ENCODE results near the gene CD300LD.
"Not testable (repeated sequence)": the region's sequence is repeated elsewhere in the genome, so short reads cannot be mapped to it uniquely, and the experiment has no call there.

Gene CD300LD

DNA sequence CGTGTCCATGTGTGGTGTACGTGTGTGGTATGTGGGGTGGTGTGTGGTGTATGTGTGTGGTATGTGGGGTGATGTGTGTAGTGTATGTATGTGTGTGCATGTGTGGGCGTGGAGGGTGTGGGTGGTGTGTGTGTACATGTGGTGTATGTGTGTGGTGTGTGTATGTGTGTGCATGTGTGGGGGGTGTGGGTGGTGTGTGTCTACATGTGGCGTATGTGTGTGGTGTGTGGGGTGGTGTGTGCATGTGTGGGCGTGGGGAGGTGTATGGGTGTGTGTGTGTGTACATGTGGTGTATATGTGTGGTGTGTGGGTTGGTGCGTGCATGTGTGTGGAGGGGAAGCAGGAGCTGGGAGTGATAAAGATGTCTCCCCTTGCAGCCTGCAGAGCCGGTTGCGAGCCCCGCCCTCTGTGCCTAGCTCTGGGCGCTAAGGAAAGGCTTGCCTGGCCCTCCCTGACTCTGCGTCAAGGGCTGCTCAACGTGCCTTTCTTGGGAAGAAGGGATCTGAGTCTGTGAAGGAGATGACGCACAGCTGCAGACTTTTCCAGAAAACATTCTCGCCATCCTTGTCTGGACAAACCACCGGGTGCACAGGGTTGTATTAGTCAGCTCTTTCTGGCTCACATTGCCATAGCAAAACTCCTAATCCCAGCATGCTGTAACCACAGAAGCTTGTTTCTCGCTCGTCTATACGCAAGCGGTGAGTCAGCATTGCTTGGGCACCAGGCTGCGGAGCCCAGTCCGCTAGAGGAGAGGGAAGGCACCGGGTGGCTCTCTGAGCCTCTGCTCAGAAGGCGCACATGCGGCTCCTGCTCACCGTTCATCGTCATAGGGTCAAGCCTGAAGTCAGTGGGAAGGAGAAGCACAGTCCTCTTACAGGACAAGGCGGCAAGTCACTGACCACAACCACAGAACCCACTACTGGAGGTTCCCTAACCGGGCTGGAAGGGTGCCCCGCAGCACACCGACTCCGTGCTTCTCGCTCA, 22.8 kb downstream of the CD300LD start:
- peak; percentile 44 to 50 for ATAC-seq

DNA sequence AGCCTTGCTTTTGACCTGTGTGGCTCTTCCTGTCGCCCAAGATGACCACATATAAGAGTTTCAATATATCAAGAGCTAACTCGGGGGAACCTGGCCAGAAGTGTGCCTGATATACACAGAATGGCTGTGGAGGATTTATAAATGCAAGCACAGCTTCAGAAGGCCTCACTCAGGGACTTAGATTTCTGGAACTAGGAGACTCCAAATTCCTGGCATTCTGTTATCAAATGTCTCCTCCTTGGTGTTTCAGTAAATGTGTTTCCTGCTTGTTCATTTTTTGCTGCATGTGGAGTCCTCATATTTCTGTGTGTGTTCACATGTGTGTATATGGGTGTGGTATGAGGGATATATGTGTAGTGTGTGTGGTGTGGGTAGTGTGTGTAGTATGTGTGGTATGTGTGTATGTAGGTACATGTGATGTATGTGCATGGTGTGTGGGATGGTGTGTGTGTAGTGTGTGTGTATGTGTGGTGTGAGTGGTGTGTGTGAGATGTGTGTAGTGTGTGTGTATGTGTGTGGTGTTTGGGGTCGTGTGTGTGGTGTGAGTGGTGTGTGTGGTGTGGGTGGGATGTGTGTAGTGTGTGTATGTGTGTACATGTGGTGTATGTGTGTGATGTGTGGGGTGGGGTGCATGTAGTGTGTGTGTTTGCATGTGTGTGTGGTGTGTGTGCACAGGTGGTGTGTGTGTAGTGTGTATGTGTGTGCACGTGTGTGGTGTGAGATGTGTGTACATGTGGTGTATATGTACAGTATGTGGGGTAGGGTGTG, 23.8 kb downstream of the CD300LD start:
- no peak for ATAC-seq

DNA sequence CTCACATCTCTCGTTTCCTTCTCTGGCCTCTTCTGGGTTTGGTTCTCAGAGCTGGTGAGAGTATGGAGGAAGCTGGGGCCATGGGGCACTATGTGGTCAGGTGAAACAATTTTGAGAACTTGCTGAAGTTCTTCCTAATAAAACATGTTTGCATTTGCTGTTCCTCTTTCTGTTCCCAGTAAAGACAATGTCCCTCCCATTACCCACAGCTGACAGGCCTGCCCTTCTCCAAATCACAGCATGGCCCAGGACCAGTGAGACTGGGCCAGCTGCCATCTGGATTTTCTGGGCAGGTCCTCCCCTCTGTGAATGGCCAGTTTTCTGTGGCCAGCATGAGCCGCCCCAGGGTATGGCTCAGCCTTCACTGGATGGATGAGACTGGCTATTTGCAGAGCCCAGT, 24.7 kb downstream of the CD300LD start, which contains the start of gene CD300H:
Gene CD300H (minus strand): TSS at position 113 of the 400 bp plus-strand sequence.
- no peak for ATAC-seq

DNA sequence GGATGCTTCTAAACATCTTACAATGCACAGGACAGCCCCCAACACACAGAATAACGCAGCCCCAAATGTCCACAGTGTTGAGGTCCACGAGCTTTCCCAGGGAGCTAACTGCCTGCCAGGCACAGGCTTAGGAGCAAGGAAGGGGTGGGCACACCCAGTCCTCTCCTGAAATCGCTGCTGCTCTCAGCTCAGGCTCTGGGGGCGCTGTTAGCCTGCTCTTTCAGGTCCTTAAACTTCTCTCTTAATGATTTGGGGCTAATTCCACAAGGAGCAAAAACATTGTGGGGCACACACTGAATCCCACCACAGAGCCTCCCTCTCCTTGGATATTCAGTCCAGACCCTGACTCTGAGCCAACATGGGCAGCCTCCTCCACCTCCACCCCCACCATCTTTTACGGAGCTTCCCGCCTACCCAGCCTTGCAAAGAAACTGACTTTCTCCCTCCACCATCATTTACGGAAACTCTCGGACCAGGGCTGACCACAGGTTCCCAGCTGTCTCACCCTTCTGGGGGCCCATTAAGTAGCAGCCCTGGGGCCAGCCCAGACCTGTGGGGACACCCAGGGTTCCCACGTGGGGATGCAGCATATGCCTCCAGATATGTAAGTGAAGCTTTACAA, 25.8 kb downstream of the CD300LD start:
- ATAC-seq = no peak

DNA sequence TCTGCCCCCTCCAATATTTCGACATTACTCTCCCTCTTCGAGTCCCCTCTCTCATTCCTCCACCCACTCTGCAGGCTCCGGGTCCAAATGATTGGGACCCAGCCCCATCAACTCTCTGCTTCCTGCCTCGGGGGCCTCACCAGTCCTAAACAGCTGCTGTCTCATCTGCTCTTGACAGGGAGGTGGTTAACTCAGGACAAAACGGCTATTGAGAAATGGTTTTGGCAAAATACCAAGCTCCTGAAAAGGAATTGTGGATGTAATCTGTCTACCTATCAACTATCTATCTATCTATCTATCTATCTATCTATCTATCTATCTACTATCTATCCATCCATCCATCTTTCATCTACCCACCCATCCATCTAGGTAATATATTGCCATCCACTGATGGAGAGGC, 27.0 kb downstream of the CD300LD start:
- ATAC-seq = no peak

DNA sequence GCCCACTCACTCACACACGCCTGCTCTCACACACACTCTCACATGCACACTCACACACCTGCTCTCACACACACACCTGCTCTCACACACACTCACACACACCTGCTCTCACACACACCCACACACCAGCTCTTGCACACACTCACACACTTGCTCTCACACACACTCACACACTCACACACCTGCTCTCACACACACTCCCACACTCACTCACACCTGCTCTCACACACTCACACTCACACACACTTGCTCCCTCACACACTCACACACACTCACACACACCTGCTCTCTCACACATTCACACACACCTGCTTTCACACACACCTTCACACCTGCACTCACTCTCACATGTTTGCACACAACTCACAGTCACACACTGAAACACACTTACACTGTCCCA, 28.7 kb downstream of the CD300LD start:
- no peak for ATAC-seq

DNA sequence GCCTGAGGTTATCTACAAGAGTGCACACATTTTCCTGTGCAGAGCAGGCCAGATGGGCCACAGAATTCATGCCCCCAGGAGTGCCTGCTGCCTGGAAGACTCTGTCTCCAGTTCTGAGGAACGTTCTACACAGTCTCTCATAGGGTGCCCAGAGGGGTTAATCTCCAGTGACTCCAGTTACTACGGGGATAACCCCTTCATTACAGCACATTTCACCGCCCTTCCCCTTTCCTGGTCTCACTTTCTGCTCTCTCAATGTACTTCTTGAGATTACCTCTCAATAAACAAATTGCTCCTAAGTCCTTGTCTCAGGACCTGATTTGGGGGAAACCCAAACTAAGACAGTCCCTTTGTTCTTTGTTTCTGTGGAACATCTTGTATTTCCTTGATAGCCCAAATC, 30.5 kb downstream of the CD300LD start:
- ATAC-seq = no peak

DNA sequence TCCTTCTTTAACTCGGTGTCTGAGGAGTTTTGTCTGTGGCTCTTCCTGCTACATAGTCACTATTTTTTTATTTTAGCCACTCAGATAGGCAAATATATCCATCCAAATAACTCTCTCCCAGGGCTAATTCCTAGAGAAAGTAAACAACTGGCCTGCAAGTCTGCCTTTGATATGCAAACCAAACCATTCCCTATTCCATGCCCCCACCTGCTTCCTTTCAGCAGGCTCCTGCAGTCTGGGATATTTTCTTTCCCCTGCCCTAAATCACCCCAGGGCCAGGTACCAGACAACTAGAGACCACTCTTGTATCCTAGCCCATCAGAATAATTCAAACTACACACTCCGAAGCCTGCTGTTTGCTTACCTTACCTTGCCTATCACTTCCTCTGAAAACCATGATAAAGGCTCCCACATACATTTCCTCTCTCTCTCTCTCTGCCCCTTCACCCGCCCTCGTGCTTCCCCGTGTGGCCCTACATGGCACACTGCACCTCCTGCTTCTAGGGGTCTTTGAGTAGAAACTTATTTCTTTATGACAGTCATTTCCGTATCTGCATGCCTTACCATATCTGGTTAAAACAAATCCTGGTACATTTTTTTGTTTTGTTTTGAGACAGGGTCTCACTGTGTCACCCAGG, 33.1 kb downstream of the CD300LD start:
- no peak for ATAC-seq

DNA sequence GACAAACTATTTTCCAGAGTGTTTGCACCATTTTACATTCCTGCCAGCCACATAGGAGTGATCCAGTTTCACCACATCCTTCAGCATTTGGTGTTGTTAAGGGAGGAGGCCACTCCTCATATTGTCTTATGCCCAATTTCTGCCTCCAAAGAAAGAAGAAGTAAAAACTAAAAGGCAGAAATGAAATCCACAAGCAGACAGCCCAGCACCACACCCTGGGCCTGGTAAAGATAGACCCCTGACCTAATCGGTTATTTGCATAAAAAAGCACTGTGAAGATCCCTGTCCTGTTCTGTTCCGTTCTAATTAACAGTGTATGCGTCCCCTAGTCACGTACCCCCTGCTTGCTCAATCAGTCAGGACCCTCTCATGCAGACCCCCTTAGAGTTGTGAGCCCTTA, 33.7 kb downstream of the CD300LD start:
- not testable (repeated sequence) for ATAC-seq

DNA sequence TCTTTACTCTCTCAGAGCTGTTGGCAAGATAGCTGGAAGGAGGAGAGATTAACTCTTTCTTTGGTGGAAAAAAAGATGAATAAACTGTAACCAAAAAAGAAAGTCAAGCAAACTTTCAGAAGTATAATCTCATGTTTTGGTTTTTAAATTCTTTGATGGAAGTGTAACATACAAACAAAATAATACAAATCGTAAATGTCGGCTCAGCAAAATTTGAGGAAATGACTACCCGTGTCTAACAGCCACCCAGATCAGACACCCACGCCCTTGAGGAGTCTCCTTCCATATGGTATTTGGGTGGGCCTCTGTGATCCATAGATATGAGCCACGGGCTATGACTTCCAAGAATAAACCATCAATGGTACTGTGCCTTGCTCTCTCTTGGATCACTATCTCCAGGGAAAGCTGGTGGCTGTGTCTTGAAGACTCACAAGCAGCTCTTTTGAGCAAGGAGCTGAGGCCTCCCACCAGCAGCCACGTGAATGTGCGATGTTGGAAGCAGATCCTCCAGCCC, 36.6 kb downstream of the CD300LD start:
- ATAC-seq = no peak

DNA sequence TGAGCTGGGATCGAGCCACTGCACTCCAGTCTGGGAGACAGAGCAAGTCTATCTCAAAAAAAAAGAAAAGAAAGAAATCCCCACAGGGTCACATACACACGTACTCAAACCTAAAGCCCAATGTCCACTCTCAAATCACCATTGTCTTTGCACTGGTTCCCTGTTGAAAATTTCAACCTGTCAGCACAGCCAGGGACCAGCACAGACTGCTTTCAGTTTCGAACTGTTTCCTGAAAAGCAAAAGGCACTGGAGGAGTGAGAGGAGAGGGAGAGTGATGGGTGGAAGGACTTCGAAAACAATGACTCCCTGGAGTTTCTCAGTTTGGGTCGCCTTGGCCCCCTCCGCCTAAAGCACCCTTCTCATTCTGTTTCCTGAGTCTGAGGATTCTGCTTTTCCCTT, 37.2 kb downstream of the CD300LD start:
- ATAC-seq = no peak

DNA sequence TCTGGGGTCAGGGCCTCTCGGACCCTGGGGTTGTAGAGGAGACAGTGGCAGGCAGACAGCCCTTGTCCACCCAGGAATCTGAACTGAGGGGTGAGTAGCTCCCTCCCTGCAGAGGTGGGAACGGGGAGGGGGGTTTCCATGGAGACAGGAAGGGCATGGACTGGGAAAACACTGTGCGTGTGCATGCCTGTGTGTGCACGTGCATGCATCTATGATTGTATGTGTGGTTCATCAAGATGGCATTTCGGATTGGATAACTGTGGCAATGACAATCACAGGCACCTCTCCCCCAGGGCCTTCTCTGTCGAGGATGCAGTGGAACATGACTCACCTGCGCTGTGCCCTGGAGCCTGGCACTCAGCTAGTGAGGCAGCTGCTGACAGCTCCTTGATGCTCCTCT, 40.0 kb downstream of the CD300LD start:
- no peak for ATAC-seq

DNA sequence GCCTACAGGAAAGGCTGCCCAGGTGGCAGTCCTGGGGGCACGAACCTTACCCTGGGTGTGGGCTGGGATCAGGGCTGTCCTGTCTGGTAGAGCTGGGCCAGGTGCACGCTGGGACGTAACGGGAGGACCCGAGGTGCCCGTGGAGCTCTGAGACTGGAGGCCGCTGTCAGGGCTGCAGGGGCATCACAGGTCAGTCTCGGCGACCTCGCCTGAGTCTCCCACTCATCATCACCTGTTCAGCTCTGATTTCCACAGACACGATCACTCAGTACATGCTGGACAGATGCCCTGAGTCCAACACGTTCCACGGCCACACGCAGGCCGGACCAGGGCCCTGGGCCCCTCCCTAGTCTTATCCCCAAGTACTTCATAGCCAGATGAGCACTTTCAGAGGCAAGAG, 41.5 kb downstream of the CD300LD start:
- ATAC-seq = no peak

DNA sequence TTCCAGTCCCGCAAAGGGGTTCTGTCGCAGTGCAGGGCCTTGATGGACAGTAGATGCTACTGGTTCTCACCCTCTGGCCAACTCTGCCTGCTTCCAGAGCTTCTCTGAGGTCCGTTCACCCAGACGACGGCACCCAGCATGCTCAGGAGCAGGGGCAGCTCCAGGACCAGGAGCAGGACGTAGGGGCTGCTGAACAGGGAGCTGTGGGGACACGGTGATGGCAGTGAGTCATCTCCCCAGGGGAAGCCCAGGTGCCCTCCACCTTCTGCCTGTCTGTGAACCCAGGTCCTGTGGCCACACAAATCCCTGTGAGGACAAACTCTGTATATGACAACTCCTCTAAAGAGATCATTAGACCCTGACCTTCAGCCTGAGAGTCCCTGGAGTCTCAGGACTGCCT, 42.7 kb downstream of the CD300LD start:
- ATAC-seq = no peak

DNA sequence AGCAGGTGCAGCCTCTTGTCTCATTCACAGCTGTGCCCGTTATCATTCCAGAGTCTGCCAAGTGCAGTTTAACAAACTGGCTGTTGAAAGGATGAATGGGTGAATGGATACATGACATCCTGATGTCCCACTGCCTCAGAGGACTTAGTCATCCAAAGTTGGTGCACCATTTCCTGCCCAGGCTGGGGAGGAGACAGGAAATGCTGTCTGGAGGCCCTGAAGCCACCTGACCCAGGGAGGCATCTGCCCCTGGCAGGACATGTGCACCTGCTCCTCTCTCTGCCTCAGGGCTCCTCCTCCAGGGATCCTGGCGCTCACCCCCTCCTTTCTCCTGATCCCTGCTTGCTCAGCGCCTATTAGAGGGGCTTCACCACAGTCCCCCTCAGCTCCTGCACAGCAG, 44.3 kb downstream of the CD300LD start:
- ATAC-seq = no peak

DNA sequence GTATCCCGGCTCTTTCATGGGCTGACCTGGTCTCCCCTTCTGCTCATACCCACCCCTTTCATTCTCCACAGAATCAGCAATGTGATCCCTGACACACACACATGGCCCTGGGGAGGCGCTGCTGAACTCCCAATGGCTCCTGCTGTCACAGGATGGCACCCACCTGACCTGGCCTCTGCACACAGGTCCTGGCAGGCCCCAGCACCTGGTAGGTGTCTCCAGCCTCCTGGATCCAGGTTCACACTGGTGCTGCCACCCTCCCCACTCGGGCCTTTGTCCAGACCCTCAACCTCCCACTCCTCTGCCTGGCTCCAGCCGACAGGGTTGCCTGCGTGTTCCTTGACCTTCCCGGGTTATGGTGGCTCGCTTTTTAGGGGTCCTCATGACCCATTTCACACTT, 44.8 kb downstream of the CD300LD start:
- ATAC-seq = no peak

DNA sequence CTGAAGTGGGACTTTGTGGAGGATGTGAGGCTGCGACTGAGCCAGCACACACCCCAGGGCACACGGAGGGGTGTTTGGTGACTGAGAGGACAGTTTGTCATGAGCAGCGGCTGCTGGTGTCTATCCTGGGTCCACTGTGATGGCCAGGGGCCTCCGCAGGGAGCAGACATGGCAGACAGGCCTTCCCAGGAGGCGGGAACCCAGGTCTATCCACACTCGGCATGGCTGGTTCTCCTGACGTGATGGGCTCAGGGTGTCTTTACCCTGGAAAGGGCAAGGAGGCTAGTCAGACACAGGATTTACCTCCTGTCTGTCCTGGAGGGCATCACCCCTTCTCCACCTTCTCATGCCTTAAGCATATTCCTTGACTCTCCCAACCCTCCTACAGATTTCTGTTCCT, 45.5 kb downstream of the CD300LD start:
- no peak for ATAC-seq

DNA sequence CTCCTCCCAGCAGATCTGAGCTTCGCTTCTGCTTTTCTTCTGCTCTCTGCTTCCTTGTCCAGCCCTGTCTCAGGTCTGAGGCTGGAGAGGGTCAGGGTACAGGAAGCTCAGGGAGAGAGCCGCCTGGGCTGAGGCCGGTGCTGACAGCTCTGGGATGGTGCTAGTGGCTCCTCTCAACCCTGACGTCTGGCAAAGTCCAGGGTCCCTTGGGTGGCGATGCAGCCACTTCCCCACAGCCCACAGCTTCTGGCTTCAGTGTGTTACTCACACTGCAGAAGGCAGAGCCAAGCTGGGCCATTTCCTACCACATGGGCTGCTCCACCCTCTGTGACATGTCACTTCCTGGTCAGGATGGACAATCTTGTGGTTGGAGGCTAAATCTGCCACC, 46.2 kb downstream of the CD300LD start, which contains the start of gene CD300C:
Gene CD300C (minus strand): TSS at position 273 of the 388 bp plus-strand sequence. CDS start 333 bp downstream, outside the sequence.
- ATAC-seq = peak in 1 of 2 donors; percentile 36

DNA sequence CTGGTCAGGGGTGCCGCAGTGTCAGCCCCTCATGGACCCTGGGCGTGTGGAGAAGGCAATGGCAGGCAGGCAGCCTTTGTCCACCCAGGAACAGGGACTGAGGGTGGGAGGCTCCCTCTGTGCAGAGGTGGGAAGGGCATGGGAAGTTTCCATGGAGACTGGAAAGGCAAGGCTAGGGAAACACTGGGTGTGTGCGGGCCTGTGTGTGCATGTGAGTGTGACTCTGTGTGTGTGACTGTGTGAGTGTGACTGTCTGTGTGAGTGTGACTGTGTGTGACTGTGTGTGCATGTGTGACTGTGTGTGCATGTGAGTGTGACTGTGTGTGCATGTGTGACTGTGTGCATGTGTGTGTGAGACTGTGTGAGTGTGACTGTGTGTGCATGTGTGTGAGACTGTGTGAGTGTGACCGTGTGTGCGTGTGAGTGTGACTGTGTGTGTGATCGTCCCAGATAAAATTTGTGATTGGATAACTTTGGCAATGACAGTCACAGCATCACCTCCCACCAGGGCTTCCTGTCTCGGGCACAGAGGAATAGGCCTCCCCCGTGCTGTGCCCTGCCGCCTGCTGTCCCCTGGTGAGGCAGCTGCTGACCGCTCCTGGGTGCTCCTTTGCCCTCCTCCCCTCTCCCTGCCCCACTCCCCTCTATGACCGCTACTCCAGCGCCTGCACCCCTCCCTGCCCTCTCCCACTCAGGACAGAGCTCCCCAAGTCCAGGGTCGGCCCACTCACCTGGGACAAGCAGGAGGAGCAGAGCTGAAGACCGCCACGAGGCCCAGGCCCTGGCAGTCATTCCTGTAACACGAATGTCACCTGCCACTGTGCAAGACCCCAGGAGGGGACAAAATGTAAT, 46.9 kb downstream of the CD300LD start:
- no peak for ATAC-seq

DNA sequence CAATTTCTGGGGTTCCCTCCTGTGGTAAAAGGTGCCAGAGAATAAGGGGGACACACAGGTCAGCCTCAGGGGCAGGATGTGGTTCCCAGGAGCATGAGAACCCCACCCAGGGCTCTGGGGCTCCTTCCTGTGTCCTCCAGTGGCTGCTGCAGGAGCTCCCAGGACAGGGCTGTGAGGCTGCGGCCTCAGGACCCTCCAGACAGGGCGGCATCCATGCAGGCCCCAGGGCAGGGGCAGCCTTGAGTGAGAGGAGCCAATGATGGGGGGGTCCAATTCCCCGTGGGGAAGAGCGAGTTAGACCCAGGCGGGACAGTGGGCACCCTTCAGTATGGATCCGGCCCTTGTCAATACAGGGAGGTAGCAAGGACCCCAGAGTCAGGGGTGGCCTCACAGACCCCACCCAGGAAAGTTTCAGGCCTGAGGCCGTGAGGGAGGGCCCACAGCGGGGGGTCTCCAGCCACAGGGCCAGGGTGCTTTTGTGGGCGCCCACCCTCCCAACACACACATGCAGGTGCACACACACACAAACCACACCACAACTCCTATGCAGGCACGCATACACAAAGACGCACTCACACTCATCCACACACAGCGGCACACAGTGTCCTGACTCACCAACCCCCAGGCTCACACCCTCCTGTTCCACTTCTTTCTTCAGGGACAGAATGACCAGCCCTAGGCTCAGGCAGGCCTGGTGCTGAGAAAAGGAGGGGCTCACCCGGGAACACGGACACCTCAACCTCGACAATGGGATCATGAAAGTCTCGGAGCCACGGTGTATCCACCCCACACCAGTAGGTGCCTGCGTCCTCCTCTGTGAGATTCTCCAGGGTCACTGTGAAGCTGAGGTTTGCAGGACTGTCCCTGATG, 48.0 kb downstream of the CD300LD start:
- no peak for ATAC-seq

Data from activated CD4-positive, CD25-positive, alpha-beta regulatory T cell treated with anti-CD3 and anti-CD28 coated beads, Interleukin-2, amount 50 U/mL, for 24 hours (primary cell).